OCI-LY3 (cell line): Measurements from ENCODE around the gene LILRB1.

Experiments
- H2AFZ ChIP-seq: fragments of 200-600, 300-600 bp; shearing (Covaris generic); 2 replicates; pipeline ENCODE4 v1.6.0; 2014; ENCODE audit warnings: antibody characterized with exemption, low read depth, low read length
- H3K27ac ChIP-seq: fragments of 200-600, 300-600 bp; sonication (generic); 2 replicates; pipeline ENCODE4 v1.5.1; 2014; ENCODE audit warnings: mild to moderate bottlenecking, low read length, moderate library complexity, mixed read lengths
- H3K27me3 ChIP-seq: fragments of 200-600, 300-600 bp; sonication (generic); 2 replicates; pipeline ENCODE4 v1.6.1; 2014; ENCODE audit warnings: low read depth, low read length, mixed read lengths
- H3K36me3 ChIP-seq: fragments of 200-600, 300-600 bp; sonication (generic); replicated peaks from 2 replicates; pipeline ENCODE3; 2014; ENCODE audit warnings: low read depth, low read length, mixed read lengths
- H3K4me1 ChIP-seq: fragments of 300-600, 200-600 bp; sonication (generic); 2 replicates; pipeline ENCODE4 v1.6.1; 2014; ENCODE audit warnings: low read length, mixed read lengths
- H3K4me2 ChIP-seq: fragments of 200-600, 300-600 bp; sonication (generic); 2 replicates; pipeline ENCODE4 v1.6.1; 2014; ENCODE audit warnings: low read length, mixed read lengths
- H3K4me3 ChIP-seq: fragments of 300-600, 200-600 bp; sonication (generic); 2 replicates; pipeline ENCODE4 v1.5.1; 2014; ENCODE audit warnings: antibody characterized with exemption, mild to moderate bottlenecking, low read length, moderate library complexity
- H3K79me2 ChIP-seq: fragments of 300-600, 200-600 bp; shearing (Covaris generic); 2 replicates; pipeline ENCODE4 v1.6.1; 2014; ENCODE audit warnings: mild to moderate bottlenecking, low read length, mixed read lengths
- H3K9ac ChIP-seq: fragments of 300-600, 200-600 bp; shearing (Covaris generic); 2 replicates; pipeline ENCODE4 v1.6.0; 2014; ENCODE audit warnings: mild to moderate bottlenecking, low read length, moderate library complexity
- H3K9me3 ChIP-seq: fragments of 200-600, 300-600 bp; shearing (Covaris generic); 2 replicates; pipeline ENCODE4 v1.6.1; 2014; ENCODE audit warnings: low read length, mixed read lengths; ENCODE audit not compliant: insufficient read depth
- H4K20me1 ChIP-seq: fragments of 200-600, 300-600 bp; sonication (generic); 2 replicates; pipeline ENCODE4 v1.6.1; 2016; ENCODE audit warnings: low read length, mixed read lengths; ENCODE audit not compliant: insufficient read depth
- CTCF ChIP-seq: fragments of 200-600, 300-600 bp; sonication (generic); IDR thresholded peaks from 2 replicates; pipeline ENCODE4 v1.5.1; 2014; ENCODE audit warnings: antibody characterized with exemption, low read length, low read depth
- EZH2phosphoT487 ChIP-seq: fragments of 200-600 bp; shearing (Covaris generic); IDR thresholded peaks from 2 replicates; pipeline ENCODE4 v1.6.1; 2018; ENCODE audit warnings: antibody characterized with exemption, mixed run types, low read depth

LILRB1 gene

GRCh38 chr19:54644056-54644455 lies 13.8 kb downstream of the LILRB1 start:
- no peaks in the 10 kb centered on the region for H4K20me1 ChIP-seq
- H3K27ac ChIP-seq: no peak overlapping the region
- H3K4me2 ChIP-seq: no peak overlapping the region
- H3K27me3 ChIP-seq: peaks cover 41% of the 10 kb centered on the region
- no peaks in the 10 kb centered on the region for H3K36me3 ChIP-seq
- peaks cover 17% of the 10 kb centered on the region for H3K4me1 ChIP-seq
- no peaks in the 10 kb centered on the region for H3K79me2 ChIP-seq
- H2AFZ ChIP-seq: no peak overlapping the region
- TF ChIP-seq CTCF (no peak), EZH2phosphoT487 (no peak)
- H3K9me3 ChIP-seq: no peaks in the 10 kb centered on the region
- no peak overlapping the region for H3K9ac ChIP-seq
- no peak overlapping the region for H3K4me3 ChIP-seq

GRCh38 chr19:54646331-54646841 lies 16.1 kb downstream of the LILRB1 start:
- H2AFZ ChIP-seq: no peak overlapping the region
- H4K20me1 ChIP-seq: no peaks in the 10 kb centered on the region
- H3K79me2 ChIP-seq: no peaks in the 10 kb centered on the region
- H3K27ac ChIP-seq: no peak overlapping the region
- H3K9me3 ChIP-seq: no peaks in the 10 kb centered on the region
- no peak overlapping the region for H3K4me2 ChIP-seq
- peaks cover 25% of the 10 kb centered on the region for H3K27me3 ChIP-seq
- H3K36me3 ChIP-seq: no peaks in the 10 kb centered on the region
- TF ChIP-seq EZH2phosphoT487: no peak
- TF ChIP-seq CTCF: no peak
- H3K4me1 ChIP-seq: peaks cover 17% of the 10 kb centered on the region
- H3K9ac ChIP-seq: no peak overlapping the region
- no peak overlapping the region for H3K4me3 ChIP-seq

- no peak overlapping the region for H2AFZ ChIP-seq
- H3K27me3 ChIP-seq: peaks cover 31% of the 10 kb centered on the region
- peaks cover 11% of the 10 kb centered on the region for H3K4me1 ChIP-seq
- H3K9ac ChIP-seq: no peak overlapping the region
- no peaks in the 10 kb centered on the region for H3K79me2 ChIP-seq
- TF ChIP-seq CTCF: peak; percentile 39
- no peak for TF ChIP-seq EZH2phosphoT487
- no peak overlapping the region for H3K4me3 ChIP-seq
- no peak overlapping the region for H3K27ac ChIP-seq
- no peaks in the 10 kb centered on the region for H4K20me1 ChIP-seq
- no peaks in the 10 kb centered on the region for H3K36me3 ChIP-seq
- H3K9me3 ChIP-seq: no peaks in the 10 kb centered on the region
- H3K4me2 ChIP-seq: no peak overlapping the region
Observed at GRCh38 chr19:54648129-54648528, 17.8 kb downstream of the LILRB1 start.

- Histone ChIP-seq H3K4me2 (no peak overlapping the region), H3K4me1 (peaks cover 16% of the 10 kb centered on the region), H3K36me3 (no peaks in the 10 kb centered on the region), H3K27ac (no peak overlapping the region), H2AFZ (no peak overlapping the region), H3K9ac (no peak overlapping the region), H4K20me1 (no peaks in the 10 kb centered on the region), H3K79me2 (no peaks in the 10 kb centered on the region), H3K4me3 (no peak overlapping the region), H3K9me3 (no peaks in the 10 kb centered on the region), H3K27me3 (peaks cover 25% of the 10 kb centered on the region)
- no peak for TF ChIP-seq EZH2phosphoT487
- TF ChIP-seq CTCF: no peak
Observed at GRCh38 chr19:54650108-54650655, 19.9 kb downstream of the LILRB1 start.
